ENCODE measurements around the gene MSANTD2. TPM values are rescaled to one million over a fixed set of nuclear protein-coding genes. Genes with fewer than 3 reads are reported as not detected.
A peak's percentile ranks its signal among the peaks of the same experiment; 100 is the strongest.

MSANTD2 gene
- total and polyA plus RNA-seq, 9 of the 15 experiments (the other 6 are each of a cell fraction or from before 2014, with no cell fraction given): 1.3 to 9.9 (median 5.3) TPM

- POLR2A ChIA-PET: interaction anchor here (1.0 kb wide), 1 partner anchor 20 kb away, joined by 3 read pairs; no protein-coding TSS in a partner anchor
- Histone ChIP-seq H3K4me1 (replicated peaks in 1 of 2; ENCODE audit: control insufficient read depth in 2 of 2, insufficient read depth in 2 of 2, low read length in 2 of 2) (peaks cover 14 to 17% of the 10 kb centered on the region in 2 experiments; a peak in 4 of 5 replicates), H3K36me3 (ENCODE audit: control insufficient read depth, insufficient read depth, low read length) (no peaks in the 10 kb centered on the region), H2AFZ (ENCODE audit: low read depth, low read length) (peak within 1 kb of the TSS; percentile 87), H3K9ac (ENCODE audit: insufficient read depth in 1 of 2, low read depth in 2 of 2, low read length in 2 of 2) (peak within 1 kb of the TSS; percentile 38 to 82; a peak in 3 of 4 replicates), H3K4me2 (ENCODE audit: insufficient read depth, low read length) (peak within 1 kb of the TSS; percentile 87), H4K20me1 (replicated peaks; ENCODE audit: control insufficient read depth, insufficient read depth, low read length) (0 out of 2 replicates have a peak, but pooled peaks cover 9% of the 10 kb centered on the region), H3K79me2 (ENCODE audit: control insufficient read depth, insufficient read depth, low read length) (no peaks in the 10 kb centered on the region), H3K9me3 (replicated peaks; ENCODE audit: control insufficient read depth, insufficient read depth, low read depth, low read length) (no peaks in the 10 kb centered on the region), H3K27ac (ENCODE audit: extremely low read depth, low read depth, low read length) (no peak within 1 kb of the TSS), H3K9me1 (ENCODE audit: control insufficient read depth, insufficient read depth, low read length) (no peaks in the 10 kb centered on the region), H3K27me3 (ENCODE audit: control insufficient read depth in 2 of 2, insufficient read depth in 2 of 2, low read length in 2 of 2) (peaks cover 13 to 45% of the 10 kb centered on the region in 2 experiments; a peak in 4 of 5 replicates), H3K4me3 (peak within 1 kb of the TSS; percentile 54)
- peak; percentile 90 for FAIRE-seq
- no TSS peak for BruUV-seq (replicated peaks)
- CTCF ChIA-PET (ENCODE audit: low intra/inter-chr PET ratio): interaction anchor here (0.5 kb wide), 1 partner anchor 1160 kb away, joined by 3 read pairs; no protein-coding TSS in a partner anchor
- ATAC-seq: peak; percentile 100
- WGBS (ENCODE audit: insufficient coverage, low coverage, missing lambda C conversion rate): 1% methylated on average over 23 of the region's 59 CpGs
- intact Hi-C loops (cut with micrococcal nuclease): no loop called here
- peak; percentile 95 to 97 (median 97) for DNase-seq (ENCODE audit: extremely low read depth in 1 of 4, low spot score in 3 of 4)
- in situ Hi-C loops (cut with MboI): no loop called here
- TF ChIP-seq HMGN3 (IDR thresholded peaks at IDR 0.05; ENCODE audit: borderline replicate concordance, extremely low read depth, insufficient read length, low read depth, low read length) (peak; percentile 63), NUFIP1 (IDR thresholded peaks at IDR 0.05; ENCODE audit: partially characterized antibody) (no peak), CREB1 (IDR thresholded peaks at IDR 0.05) (0 out of 2 replicates have a peak, but pooled peaks have one; percentile 5), CREB1 (CRISPR knock-in tag; IDR thresholded peaks at IDR 0.05) (no peak), ZNF408 (CRISPR knock-in tag; IDR thresholded peaks at IDR 0.05; ENCODE audit: low read depth) (no peak), CXXC5 (CRISPR knock-in tag; IDR thresholded peaks at IDR 0.05) (peak; percentile 31; the same call in 1 of the 2 replicates), SP1 (CRISPR knock-in tag; IDR thresholded peaks at IDR 0.05) (peak; percentile 60), E2F4 (CRISPR knock-in tag; IDR thresholded peaks at IDR 0.05; ENCODE audit: low read depth) (0 out of 2 replicates have a peak, but pooled peaks have one; percentile 16), TFAP4 (CRISPR knock-in tag; IDR thresholded peaks at IDR 0.05; ENCODE audit: borderline replicate concordance) (0 out of 2 replicates have a peak, but pooled peaks have one; percentile 15), PKNOX1 (IDR thresholded peaks at IDR 0.05) (no peak), GABPB1 (CRISPR knock-in tag; IDR thresholded peaks at IDR 0.05) (no peak), CCNT2 (IDR thresholded peaks at IDR 0.05; ENCODE audit: borderline replicate concordance, extremely low read depth, insufficient read length, low read depth, low read length) (peak; percentile 45), ZNF174 (CRISPR knock-in tag; IDR thresholded peaks at IDR 0.05) (no peak), RCOR1 (IDR thresholded peaks at IDR 0.05; ENCODE audit: borderline replicate concordance in 1 of 2, low read depth in 2 of 2, low read length in 2 of 2) (peak in 1 of 2 experiments; percentile 40; a peak in 1 of 4 replicates)
- TF ChIP-seq, protein P1, sequence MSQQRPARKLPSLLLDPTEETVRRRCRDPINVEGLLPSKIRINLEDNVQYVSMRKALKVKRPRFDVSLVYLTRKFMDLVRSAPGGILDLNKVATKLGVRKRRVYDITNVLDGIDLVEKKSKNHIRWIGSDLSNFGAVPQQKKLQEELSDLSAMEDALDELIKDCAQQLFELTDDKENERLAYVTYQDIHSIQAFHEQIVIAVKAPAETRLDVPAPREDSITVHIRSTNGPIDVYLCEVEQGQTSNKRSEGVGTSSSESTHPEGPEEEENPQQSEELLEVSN (IDR thresholded peaks at IDR 0.05; ENCODE audit: borderline replicate concordance in 1 of 2, extremely low read depth in 1 of 2, insufficient read depth in 1 of 2, insufficient read length in 1 of 2, low read depth in 1 of 2, low read length in 1 of 2, poor library complexity in 1 of 2, severe bottlenecking in 1 of 2): peak; percentile 69 to 78
Measured at GRCh38 chr11:124739479-124740276, 60.5 kb downstream of the MSANTD2 start, which contains the start of gene NRGN. Gene NRGN, plus strand, starts transcription at chr11:124739942. Its CDS starts 143 bp downstream, at chr11:124740085.
